Embryonic facial prominence (tissue), 1 donor: ENCODE results near the gene SAP30BP.

ENCODE experiments used
- DNase-seq: peaks from one replicate; pipeline ENCODE4 v3.0.0-alpha.2; 2016; ENCODE audit errors: extremely low spot score

SAP30BP gene

GRCh38 chr17:75666959-75667790, at the start of gene SAP30BP, which contains the start of gene RECQL5:
Gene SAP30BP, plus strand, starts transcription at chr17:75667338. Its CDS starts 35 bp downstream, at chr17:75667373.
Gene RECQL5, minus strand, starts transcription at chr17:75667154. Its CDS starts 597 bp downstream, at chr17:75666557.
- peak; percentile 96 for DNase-seq

DNA sequence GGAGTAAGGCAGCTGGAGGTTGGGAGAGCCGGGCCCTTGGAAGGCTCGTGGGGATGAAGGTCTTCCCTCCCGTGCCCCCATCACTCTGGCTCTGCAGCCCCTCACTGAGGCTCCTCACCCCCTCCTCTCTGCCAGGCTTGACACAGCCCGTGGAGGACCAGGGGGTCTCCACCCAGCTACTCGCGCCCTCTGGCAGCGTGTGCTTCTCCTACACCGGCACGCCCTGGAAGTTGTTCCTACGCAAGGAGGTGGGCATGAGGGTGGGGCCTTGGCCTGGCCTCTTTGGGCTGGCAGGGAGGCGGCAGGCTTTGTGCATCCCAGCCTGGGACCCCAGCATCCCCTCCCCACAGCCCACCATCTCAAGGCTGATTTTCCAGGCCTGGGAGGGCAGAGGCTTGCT, 49.5 kb upstream of the SAP30BP start:
- no peak for DNase-seq

DNA sequence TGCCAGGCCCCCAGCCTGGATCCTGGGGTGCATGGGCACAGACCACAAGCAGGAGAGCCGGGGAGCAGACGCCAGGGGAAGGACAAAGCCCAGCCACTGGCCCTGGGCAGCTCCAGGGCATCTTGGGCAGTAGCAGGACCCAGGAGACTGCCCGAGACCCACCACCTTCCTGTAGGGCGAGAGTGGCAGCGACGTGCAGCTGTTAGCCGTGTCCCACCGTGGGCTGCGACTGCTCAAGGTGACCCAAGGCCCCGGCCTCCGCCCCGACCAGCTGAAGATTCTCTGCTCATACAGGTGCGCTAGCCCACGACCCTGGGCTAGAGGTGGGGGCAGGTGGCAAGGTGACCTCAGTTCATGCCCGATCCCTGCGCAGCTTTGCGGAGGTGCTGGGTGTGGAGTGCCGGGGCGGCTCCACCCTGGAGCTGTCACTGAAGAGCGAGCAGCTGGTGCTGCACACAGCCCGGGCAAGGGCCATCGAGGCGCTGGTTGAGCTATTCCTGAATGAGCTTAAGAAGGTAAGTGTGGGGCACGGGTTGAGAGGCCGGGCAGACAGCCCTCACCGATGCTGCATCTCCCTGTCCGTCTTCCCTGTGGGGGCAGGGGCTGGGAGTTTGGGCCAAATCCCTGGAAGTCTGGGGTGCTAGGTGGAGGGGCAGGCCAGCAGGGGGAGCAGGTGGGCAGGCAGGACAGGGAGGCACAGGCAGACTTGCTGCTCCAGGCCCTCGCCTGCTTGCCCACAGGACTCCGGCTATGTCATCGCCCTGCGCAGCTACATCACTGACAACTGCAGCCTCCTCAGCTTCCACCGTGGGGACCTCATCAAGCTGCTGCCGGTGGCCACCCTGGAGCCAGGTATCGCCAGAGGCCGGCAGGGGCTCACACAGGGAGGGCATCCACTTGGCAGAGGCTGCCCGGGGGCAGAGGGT, 47.4 kb upstream of the SAP30BP start:
- no peak for DNase-seq

DNA sequence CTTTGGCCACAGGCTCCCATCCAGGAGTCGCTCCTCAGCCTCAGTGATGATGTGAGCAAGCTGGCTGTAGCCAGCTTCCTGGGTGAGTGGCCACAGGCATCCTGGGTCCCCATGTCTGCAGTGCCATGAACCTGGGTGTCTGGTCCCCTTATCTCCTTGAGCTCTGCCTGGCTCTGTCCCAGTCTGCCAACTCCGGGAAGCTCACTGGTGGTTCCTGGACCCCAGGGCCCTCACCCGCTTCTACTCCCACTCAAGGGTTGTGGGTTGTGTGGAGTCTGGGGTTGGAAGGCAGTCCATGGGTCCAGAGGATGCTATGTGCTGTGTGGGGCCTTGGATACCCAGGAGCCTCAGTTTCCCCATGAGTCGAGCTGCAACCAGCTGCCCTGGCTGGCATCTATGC, 45.6 kb upstream of the SAP30BP start:
- no peak for DNase-seq

DNA sequence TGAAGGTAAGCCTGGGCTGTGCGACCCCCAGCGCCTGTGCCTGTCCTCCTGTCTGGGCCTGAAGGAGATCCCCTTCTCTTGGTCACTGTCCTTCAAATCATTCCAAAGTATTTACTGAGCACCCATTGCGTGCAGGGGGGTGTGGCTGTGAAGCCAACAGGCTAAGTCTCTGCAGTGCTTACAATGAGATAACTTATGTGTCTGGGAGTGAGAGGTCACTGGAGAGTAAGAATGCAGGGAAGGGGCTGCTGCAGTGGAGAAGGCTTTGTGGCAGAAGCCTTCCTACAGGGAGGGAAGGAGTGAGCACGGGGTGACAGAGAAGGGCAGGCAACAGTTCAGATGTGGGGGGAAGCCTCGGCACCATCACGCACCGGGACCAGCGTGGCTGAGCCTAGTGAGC, 45.1 kb upstream of the SAP30BP start:
- DNase-seq: no peak

DNA sequence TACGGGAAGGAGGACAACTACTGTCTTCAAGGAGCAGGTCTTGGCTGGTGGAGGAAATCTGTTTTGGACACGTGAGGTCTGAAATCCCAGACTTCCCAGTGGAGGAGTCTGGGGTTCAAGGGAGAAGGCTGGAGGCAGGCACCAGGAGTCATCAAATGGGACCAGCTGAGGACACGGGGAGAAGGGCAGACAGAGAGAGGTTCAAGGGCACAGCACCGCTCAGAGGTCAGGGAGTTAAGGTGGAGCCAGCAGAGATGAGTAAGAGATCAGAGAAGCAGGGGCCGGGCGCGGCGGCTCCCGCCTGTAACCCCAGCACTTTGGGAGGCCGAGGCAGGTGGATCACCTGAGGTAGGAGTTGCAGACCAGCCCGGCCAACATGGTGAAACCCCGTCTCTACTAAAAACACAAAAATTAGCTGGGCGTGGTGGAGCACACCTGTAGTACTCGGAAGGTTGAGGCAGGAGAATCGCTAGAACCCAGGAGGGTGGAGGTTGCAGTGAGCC, 44.3 kb upstream of the SAP30BP start:
- no peak for DNase-seq

DNA sequence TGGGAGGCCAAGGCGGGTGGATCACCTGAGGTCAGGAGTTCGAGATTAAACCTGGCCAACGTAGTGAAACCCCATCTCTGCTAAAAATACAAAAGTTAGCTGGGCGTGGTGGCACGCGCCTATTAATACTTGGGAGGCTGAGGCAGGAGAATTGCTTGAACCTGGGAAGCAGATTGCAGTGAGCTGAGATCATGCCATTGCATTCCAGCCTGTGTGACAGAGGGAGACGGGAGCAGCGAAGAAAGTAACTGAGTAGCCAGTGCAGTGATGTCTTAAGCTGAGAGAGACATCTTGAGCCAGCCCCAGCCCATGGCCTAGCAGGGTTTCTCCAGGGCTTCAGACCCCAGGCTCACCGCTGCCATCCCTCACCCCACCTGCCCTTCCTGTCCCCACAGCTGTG, 43.8 kb upstream of the SAP30BP start:
- DNase-seq: no peak

DNA sequence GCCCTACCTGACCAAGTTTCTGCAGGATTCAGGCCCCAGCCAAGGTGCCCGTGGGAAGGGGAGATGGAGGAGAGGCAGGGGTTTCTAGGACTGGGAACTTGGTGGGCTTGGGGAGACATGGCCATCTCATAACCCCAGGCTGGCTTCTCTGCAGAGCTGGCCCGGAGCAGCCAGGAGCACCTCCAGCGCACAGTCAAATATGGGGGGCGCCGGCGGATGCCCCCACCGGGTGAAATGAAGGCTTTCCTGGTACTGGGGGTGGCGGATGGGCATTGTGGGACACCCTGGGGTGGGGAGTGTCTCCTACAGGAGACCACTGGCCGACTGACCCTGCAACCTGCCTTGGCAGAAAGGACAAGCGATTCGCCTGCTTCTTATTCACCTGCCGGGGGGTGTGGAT, 43.1 kb upstream of the SAP30BP start:
- DNase-seq: no peak

- no peak for DNase-seq
Measured at GRCh38 chr17:75624714-75625345, 42.3 kb upstream of the SAP30BP start.

GRCh38 chr17:75625813-75626486, 41.2 kb upstream of the SAP30BP start:
- no peak for DNase-seq

DNA sequence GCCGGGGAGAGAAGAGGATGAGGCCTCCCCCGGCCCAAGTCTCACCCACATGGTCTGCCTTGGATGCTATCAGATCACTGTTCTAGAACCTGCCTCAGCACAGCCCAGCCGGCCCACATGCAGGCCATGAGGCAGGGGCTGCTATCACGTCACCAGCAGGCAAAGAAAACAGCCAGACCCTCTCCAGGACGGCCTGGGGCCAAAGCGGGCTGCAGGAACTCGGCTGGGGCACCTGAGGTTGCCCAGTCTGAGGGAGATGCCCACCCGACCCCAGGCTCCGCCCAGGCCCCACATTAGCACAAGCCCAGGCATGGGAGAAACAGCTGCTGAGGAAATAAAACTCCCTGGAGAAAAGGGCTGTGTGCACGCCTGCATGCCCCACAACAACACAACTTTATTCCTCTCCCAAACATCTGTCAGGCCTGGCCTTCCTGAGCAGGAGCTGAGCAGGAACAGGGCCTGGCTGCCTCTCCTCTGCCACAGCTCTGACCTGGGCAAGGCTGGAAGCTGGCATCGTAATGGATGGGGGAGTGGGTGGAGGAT, 40.6 kb upstream of the SAP30BP start:
- DNase-seq: no peak

- DNase-seq: no peak
Measured at GRCh38 chr17:75627094-75627493, 40.0 kb upstream of the SAP30BP start.

- no peak for DNase-seq
Measured at GRCh38 chr17:75628425-75628824, 38.7 kb upstream of the SAP30BP start.

DNA sequence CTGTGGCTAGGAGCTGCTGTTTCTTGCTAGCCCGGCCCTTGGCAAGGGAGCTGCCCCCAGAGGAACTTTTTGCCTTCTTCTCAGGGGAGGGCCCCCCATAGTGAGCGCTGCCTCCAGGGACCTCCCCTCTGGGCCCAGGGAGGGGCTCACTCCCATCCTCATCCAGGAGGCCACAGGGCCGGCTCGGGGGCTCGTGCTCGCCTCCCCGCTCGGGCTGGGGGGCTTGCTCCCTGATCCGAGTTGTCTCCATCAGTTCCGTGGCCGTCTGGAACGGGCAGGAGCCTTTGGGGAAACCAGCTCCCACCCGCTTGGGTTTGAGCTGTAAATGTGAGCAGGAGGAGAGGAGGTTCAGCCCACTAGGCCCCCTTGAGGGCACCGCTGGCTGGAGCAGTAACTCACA, 38.0 kb upstream of the SAP30BP start:
- no peak for DNase-seq

GRCh38 chr17:75630071-75630917, 36.8 kb upstream of the SAP30BP start:
- DNase-seq: no peak

DNA sequence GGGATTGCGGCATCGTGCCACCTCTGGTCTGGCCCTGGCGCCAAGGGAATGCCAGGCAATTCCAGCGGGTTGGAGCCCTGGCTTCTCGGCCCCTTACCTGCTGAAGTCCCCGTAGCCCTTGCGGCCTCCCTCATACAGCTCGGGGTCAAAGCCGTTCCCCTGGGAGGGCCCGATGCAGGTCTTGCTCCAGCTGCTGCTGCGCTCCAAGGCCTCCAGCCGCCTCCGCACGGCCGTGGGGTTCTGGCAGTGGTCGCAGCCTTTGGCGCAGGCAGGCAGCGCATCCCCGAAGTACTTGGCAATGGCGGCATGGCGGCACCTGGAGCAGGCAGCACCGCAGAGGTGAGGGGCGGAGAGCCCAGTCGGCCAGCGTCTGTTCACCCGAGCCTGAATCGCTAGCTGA, 35.8 kb upstream of the SAP30BP start:
- no peak for DNase-seq

DNA sequence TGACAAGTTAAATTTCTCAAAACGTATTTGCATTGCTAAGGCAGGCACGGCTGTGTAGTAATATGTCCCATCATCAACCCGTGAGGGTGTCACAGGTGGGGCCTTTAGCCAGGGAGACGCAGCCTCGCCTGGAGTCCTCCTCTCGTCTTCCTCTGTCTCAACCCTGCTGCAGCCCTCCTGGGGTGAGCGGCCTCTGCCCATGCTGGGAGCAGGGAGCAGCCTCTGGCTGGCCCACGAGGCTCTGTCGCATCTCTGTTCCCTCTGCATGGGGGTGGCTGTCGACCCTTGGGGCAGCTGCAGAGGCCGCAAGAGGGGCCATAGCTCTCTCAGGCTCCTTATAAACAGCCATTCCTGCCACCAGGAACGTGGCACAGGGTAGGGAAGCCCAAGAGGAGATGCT, 34.7 kb upstream of the SAP30BP start:
- DNase-seq: no peak

DNA sequence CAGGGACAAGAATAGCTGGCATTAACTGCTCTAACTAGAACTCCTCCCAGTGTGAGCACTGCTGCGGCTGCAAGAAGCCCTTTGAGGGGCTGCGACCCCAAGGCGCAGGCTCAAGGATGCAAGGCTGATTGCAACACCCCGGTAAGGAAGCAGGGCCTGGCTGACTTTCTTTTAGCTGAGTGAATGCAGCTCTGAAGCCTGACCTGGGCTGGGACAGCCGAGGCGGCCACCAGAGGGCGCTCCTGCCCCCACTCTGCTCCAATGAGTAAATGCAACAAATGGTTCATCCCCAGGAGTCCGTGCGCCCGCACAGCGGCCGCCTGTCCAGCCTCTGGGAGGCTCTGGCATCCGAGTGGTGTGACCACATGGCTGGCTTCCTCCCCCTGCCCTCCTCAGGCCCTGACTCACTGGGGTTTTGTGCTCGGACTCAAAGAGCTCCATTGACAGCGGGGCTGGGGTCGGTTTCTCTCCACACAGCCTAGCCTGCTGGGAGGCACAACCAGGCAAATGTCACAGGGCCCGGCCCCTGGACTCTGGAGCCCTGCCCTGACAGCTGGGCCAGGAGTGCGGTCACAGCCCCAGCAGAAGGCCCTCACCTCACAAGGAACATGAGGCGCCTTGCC, 34.2 kb upstream of the SAP30BP start, which contains the start of gene SMIM5:
TSS of gene SMIM5 (plus strand) at position 572 of the 623 bp plus-strand sequence. CDS start 6,768 bp downstream, outside the sequence.
- peak; percentile 29 for DNase-seq
